ENCODE results near the gene SYTL3.

The SYTL3 gene

GRCh38 chr6:158636778-158637177 lies 13.1 kb upstream of the SYTL3 start:
- Mint-ChIP-seq H3K9me3 (no peaks in the 10 kb centered on the region), H3K4me1 (peaks cover 34% of the 10 kb centered on the region), H3K27me3 (ENCODE audit: low read depth) (no peaks in the 10 kb centered on the region), H3K36me3 (ENCODE audit: low read depth) (peaks cover 61% of the 10 kb centered on the region), H3K27ac (no peak overlapping the region), H3K4me3 (no peak overlapping the region)
- no peak for TF ChIP-seq CTCF (IDR thresholded peaks at IDR 0.05; ENCODE audit: unreplicated experiment in 3 of 3)

GRCh38 chr6:158638324-158638854 lies 11.5 kb upstream of the SYTL3 start:
- peak overlapping the region in 2 of 3 experiments; percentile 12 to 39 for H3K27ac Mint-ChIP-seq
- no peaks in the 10 kb centered on the region for H3K9me3 Mint-ChIP-seq
- peaks cover 60% of the 10 kb centered on the region for H3K36me3 Mint-ChIP-seq (ENCODE audit: low read depth)
- H3K4me3 Mint-ChIP-seq = no peak overlapping the region
- H3K4me1 Mint-ChIP-seq = peaks cover 45% of the 10 kb centered on the region
- no peak for TF ChIP-seq CTCF (IDR thresholded peaks at IDR 0.05; ENCODE audit: unreplicated experiment in 3 of 3)
- no peaks in the 10 kb centered on the region for H3K27me3 Mint-ChIP-seq (ENCODE audit: low read depth)

- Mint-ChIP-seq H3K4me1 (peaks cover 49% of the 10 kb centered on the region), H3K27ac (peak overlapping the region in 2 of 3 experiments; percentile 12 to 39), H3K4me3 (no peak overlapping the region), H3K27me3 (ENCODE audit: low read depth) (no peaks in the 10 kb centered on the region), H3K9me3 (no peaks in the 10 kb centered on the region), H3K36me3 (ENCODE audit: low read depth) (peaks cover 57% of the 10 kb centered on the region)
- TF ChIP-seq CTCF (IDR thresholded peaks at IDR 0.05; ENCODE audit: unreplicated experiment in 3 of 3) = no peak
These were observed 10.8 kb upstream of the SYTL3 start for GRCh38 chr6:158639056-158639455.

GRCh38 chr6:158640519-158640918 lies 9.3 kb upstream of the SYTL3 start:
- Mint-ChIP-seq H3K27me3 (ENCODE audit: low read depth) (no peaks in the 10 kb centered on the region), H3K4me3 (peak overlapping the region in 1 of 3 experiments; percentile 1), H3K4me1 (peaks cover 58% of the 10 kb centered on the region), H3K9me3 (no peaks in the 10 kb centered on the region), H3K36me3 (ENCODE audit: low read depth) (peaks cover 45% of the 10 kb centered on the region), H3K27ac (peak overlapping the region; percentile 5 to 42 (median 31))
- TF ChIP-seq CTCF (IDR thresholded peaks at IDR 0.05; ENCODE audit: unreplicated experiment in 3 of 3) = no peak

- H3K27ac Mint-ChIP-seq = peak overlapping the region; percentile 81 to 99 (median 99)
- H3K4me1 Mint-ChIP-seq = peaks cover 61% of the 10 kb centered on the region
- H3K4me3 Mint-ChIP-seq = peak overlapping the region; percentile 93 to 100 (median 98)
- no peaks in the 10 kb centered on the region for H3K27me3 Mint-ChIP-seq (ENCODE audit: low read depth)
- H3K36me3 Mint-ChIP-seq (ENCODE audit: low read depth) = peaks cover 30% of the 10 kb centered on the region
- no peak for TF ChIP-seq CTCF (IDR thresholded peaks at IDR 0.05; ENCODE audit: unreplicated experiment in 3 of 3)
- no peaks in the 10 kb centered on the region for H3K9me3 Mint-ChIP-seq
These were observed 7.7 kb upstream of the SYTL3 start for GRCh38 chr6:158642097-158642601.

- Mint-ChIP-seq H3K27me3 (ENCODE audit: low read depth) (no peaks in the 10 kb centered on the region), H3K36me3 (ENCODE audit: low read depth) (peaks cover 21% of the 10 kb centered on the region), H3K9me3 (no peaks in the 10 kb centered on the region), H3K27ac (peak overlapping the region; percentile 95 to 99 (median 99)), H3K4me3 (peak overlapping the region; percentile 93 to 100 (median 98)), H3K4me1 (peaks cover 67% of the 10 kb centered on the region)
- TF ChIP-seq CTCF (IDR thresholded peaks at IDR 0.05; ENCODE audit: unreplicated experiment in 3 of 3) = no peak
These were observed 6.0 kb upstream of the SYTL3 start for GRCh38 chr6:158643836-158644230.
